HEK293 (cell line): ENCODE data around the gene FFAR4.
A peak's percentile ranks its signal among the peaks of the same experiment; 100 is the strongest.

Experiments used
- CTCF ChIA-PET: fragments of 350-600 bp; formaldehyde crosslinking; extraction: SDS; loops from one replicate; lab custom pipeline; 2021; ENCODE audit warnings: antibody characterized with exemption; lab: Yijun Ruan, JAX
- POLR2A ChIA-PET: fragments of 300-600 bp; formaldehyde crosslinking; extraction: SDS; loops from one replicate; lab custom pipeline; 2020; ENCODE audit warnings: antibody characterized with exemption, inconsistent platforms; lab: Yijun Ruan, JAX
- H3K27ac ChIP-seq: fragments of 200-500 bp; sonication (Bioruptor generic); 2 replicates; pipeline ENCODE4 v1.5.1; 2014; ENCODE audit warnings: low read depth, low read length, control low read depth, inconsistent platforms; ENCODE audit errors: extremely low read depth
- H3K36me3 ChIP-seq, 2 experiments: fragments of 200-500 bp in 1 of 2; sonication (Bioruptor generic) in 1 of 2; 1 replicate in 1 of 2; 2 replicates in 1 of 2; pipeline ENCODE4 v1.5.1; 2014 to 2017; ENCODE audit warnings: inconsistent platforms in 2 of 2, low read length in 2 of 2; ENCODE audit not compliant: control insufficient read depth in 2 of 2, insufficient read depth in 1 of 2
- H3K4me1 ChIP-seq: fragments of 200-500 bp; sonication (Bioruptor generic); 2 replicates; pipeline ENCODE4 v1.5.1; 2014; ENCODE audit warnings: mild to moderate bottlenecking, low read length, inconsistent platforms; ENCODE audit not compliant: control insufficient read depth, insufficient read depth
- H3K4me3 ChIP-seq: 2 replicates; pipeline ENCODE4 v1.5.1; 2011; ENCODE audit warnings: low read depth, mild to moderate bottlenecking, control low read depth, low read length, moderate library complexity
- H3K9me3 ChIP-seq: fragments of 200-500 bp; sonication (Bioruptor generic); 2 replicates; pipeline ENCODE4 v1.5.1; 2014; ENCODE audit warnings: low read depth, low read length, inconsistent platforms; ENCODE audit not compliant: control insufficient read depth, insufficient read depth
- GFI1B ChIP-seq: fragments of 450-650 bp; formaldehyde crosslinking; IDR thresholded peaks from 2 replicates; pipeline ENCODE4 v1.5.1; 2016; ENCODE audit warnings: missing biosample characterization, missing genetic modification characterization
- HOXA7 ChIP-seq: sonication (generic); formaldehyde crosslinking; IDR thresholded peaks from 2 replicates; pipeline ENCODE4 v1.8.1; 2022; ENCODE audit warnings: missing genetic modification reagents, borderline replicate concordance
- KLF9 ChIP-seq: fragments of 450-650 bp; formaldehyde crosslinking; IDR thresholded peaks from 2 replicates; pipeline ENCODE4 v1.5.1; 2016; ENCODE audit warnings: missing biosample characterization, missing genetic modification characterization, low read depth
- SCRT2 ChIP-seq: fragments of 450-650 bp; formaldehyde crosslinking; IDR thresholded peaks from 2 replicates; pipeline ENCODE4 v1.5.1; 2016; ENCODE audit warnings: missing biosample characterization, missing genetic modification characterization
- SP2 ChIP-seq: fragments of 450-650 bp; formaldehyde crosslinking; IDR thresholded peaks from 2 replicates; pipeline ENCODE4 v1.5.1; 2016; ENCODE audit warnings: missing biosample characterization, missing genetic modification characterization
- YY1 ChIP-seq: fragments of 450-650 bp; formaldehyde crosslinking; IDR thresholded peaks from 2 replicates; pipeline ENCODE4 v1.5.1; 2018; ENCODE audit warnings: missing biosample characterization, missing genetic modification characterization
- ZNF169 ChIP-seq: fragments of 450-650 bp; formaldehyde crosslinking; IDR thresholded peaks from 2 replicates; pipeline ENCODE4 v1.5.1; 2016; ENCODE audit warnings: missing biosample characterization, missing genetic modification characterization
- ZNF24 ChIP-seq: fragments of 450-650 bp; formaldehyde crosslinking; IDR thresholded peaks from 2 replicates; pipeline ENCODE4 v1.5.1; 2016; ENCODE audit warnings: missing biosample characterization, missing genetic modification characterization
- ZNF350 ChIP-seq: fragments of 450-650 bp; formaldehyde crosslinking; IDR thresholded peaks from 2 replicates; pipeline ENCODE4 v1.5.0; 2017; ENCODE audit warnings: missing biosample characterization, mild to moderate bottlenecking, missing genetic modification characterization
- ZNF394 ChIP-seq: fragments of 450-650 bp; formaldehyde crosslinking; IDR thresholded peaks from 2 replicates; pipeline ENCODE4 v1.5.1; 2016; ENCODE audit warnings: missing biosample characterization, missing genetic modification characterization, mild to moderate bottlenecking, moderate library complexity, borderline replicate concordance
- ZNF423 ChIP-seq: fragments of 450-650 bp; formaldehyde crosslinking; IDR thresholded peaks from 2 replicates; pipeline ENCODE4 v1.5.1; 2016; ENCODE audit warnings: missing biosample characterization, missing genetic modification characterization
- ZNF704 ChIP-seq: fragments of 450-650 bp; formaldehyde crosslinking; IDR thresholded peaks from 2 replicates; pipeline ENCODE4 v1.5.1; 2016; ENCODE audit warnings: missing biosample characterization, missing genetic modification characterization
- ZNF768 ChIP-seq: fragments of 450-650 bp; formaldehyde crosslinking; IDR thresholded peaks from 2 replicates; pipeline ENCODE4 v1.5.1; 2018; ENCODE audit warnings: missing biosample characterization, mild to moderate bottlenecking, missing genetic modification characterization
- ZNF791 ChIP-seq: fragments of 450-650 bp; formaldehyde crosslinking; IDR thresholded peaks from 2 replicates; pipeline ENCODE4 v1.5.1; 2016; ENCODE audit warnings: missing biosample characterization, missing genetic modification characterization
- TF ChIP-seq, protein P1 (sequence below): fragments of 450-650 bp; formaldehyde crosslinking; IDR thresholded peaks from 2 replicates; pipeline ENCODE4 v1.5.1; 2017; ENCODE audit warnings: missing biosample characterization, missing genetic modification characterization
- TF ChIP-seq, protein P2 (sequence below): fragments of 450-650 bp; formaldehyde crosslinking; IDR thresholded peaks from 2 replicates; pipeline ENCODE4 v1.5.1; 2016; ENCODE audit warnings: missing biosample characterization, missing genetic modification characterization
- TF ChIP-seq, protein P3 (sequence below): fragments of 450-650 bp; formaldehyde crosslinking; IDR thresholded peaks from 2 replicates; pipeline ENCODE4 v1.5.1; 2016; ENCODE audit warnings: missing biosample characterization, missing genetic modification characterization, low read depth
- TF ChIP-seq, protein P4 (sequence below): fragments of 450-650 bp; formaldehyde crosslinking; IDR thresholded peaks from 2 replicates; pipeline ENCODE4 v1.5.1; 2016; ENCODE audit warnings: missing biosample characterization, missing genetic modification characterization, low read depth

FFAR4 gene

GRCh38 chr10:93600446-93601145 is 34.1 kb downstream of the FFAR4 start:
- POLR2A ChIA-PET = no interaction called here
- CTCF ChIA-PET = no interaction called here
- 0 out of 2 replicates have a peak overlapping the region, but pooled peaks have one; percentile 3 for H3K4me3 ChIP-seq
- no peaks in the 10 kb centered on the region for H3K4me1 ChIP-seq
- H3K36me3 ChIP-seq = no peaks in the 10 kb centered on the region
- no peak for TF ChIP-seq ZNF24
- no peak for TF ChIP-seq SP2 (tag by site-specific recombination)
- TF ChIP-seq, protein P1, sequence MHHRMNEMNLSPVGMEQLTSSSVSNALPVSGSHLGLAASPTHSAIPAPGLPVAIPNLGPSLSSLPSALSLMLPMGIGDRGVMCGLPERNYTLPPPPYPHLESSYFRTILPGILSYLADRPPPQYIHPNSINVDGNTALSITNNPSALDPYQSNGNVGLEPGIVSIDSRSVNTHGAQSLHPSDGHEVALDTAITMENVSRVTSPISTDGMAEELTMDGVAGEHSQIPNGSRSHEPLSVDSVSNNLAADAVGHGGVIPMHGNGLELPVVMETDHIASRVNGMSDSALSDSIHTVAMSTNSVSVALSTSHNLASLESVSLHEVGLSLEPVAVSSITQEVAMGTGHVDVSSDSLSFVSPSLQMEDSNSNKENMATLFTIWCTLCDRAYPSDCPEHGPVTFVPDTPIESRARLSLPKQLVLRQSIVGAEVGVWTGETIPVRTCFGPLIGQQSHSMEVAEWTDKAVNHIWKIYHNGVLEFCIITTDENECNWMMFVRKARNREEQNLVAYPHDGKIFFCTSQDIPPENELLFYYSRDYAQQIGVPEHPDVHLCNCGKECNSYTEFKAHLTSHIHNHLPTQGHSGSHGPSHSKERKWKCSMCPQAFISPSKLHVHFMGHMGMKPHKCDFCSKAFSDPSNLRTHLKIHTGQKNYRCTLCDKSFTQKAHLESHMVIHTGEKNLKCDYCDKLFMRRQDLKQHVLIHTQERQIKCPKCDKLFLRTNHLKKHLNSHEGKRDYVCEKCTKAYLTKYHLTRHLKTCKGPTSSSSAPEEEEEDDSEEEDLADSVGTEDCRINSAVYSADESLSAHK (tag by site-specific recombination) = no peak
- no peak for TF ChIP-seq HOXA7 (CRISPR knock-in tag)
- TF ChIP-seq YY1 (tag by site-specific recombination) = no peak
- TF ChIP-seq ZNF768 (tag by site-specific recombination) = no peak
- TF ChIP-seq SCRT2 = no peak
- TF ChIP-seq ZNF350 (tag by site-specific recombination) = no peak
- no peak for TF ChIP-seq ZNF423 (tag by site-specific recombination)
- no peak for TF ChIP-seq ZNF704 (tag by site-specific recombination)
- no peak for TF ChIP-seq ZNF394 (tag by site-specific recombination)
- TF ChIP-seq, protein P2, sequence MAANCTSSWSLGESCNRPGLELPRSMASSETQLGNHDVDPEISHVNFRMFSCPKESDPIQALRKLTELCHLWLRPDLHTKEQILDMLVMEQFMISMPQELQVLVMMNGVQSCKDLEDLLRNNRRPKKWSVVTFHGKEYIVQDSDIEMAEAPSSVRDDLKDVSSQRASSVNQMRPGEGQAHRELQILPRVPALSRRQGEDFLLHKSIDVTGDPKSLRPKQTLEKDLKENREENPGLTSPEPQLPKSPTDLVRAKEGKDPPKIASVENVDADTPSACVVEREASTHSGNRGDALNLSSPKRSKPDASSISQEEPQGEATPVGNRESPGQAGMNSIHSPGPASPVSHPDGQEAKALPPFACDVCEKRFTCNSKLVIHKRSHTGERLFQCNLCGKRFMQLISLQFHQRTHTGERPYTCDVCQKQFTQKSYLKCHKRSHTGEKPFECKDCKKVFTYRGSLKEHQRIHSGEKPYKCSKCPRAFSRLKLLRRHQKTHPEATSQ (tag by site-specific recombination) = no peak
- no peak for TF ChIP-seq ZNF791 (tag by site-specific recombination)
- H3K9me3 ChIP-seq = no peaks in the 10 kb centered on the region
- no peak overlapping the region for H3K27ac ChIP-seq

- TF ChIP-seq ZNF768 (tag by site-specific recombination) = no peak
- no peak for TF ChIP-seq ZNF169 (tag by site-specific recombination)
- TF ChIP-seq GFI1B (tag by site-specific recombination) = no peak
- TF ChIP-seq, protein P3, sequence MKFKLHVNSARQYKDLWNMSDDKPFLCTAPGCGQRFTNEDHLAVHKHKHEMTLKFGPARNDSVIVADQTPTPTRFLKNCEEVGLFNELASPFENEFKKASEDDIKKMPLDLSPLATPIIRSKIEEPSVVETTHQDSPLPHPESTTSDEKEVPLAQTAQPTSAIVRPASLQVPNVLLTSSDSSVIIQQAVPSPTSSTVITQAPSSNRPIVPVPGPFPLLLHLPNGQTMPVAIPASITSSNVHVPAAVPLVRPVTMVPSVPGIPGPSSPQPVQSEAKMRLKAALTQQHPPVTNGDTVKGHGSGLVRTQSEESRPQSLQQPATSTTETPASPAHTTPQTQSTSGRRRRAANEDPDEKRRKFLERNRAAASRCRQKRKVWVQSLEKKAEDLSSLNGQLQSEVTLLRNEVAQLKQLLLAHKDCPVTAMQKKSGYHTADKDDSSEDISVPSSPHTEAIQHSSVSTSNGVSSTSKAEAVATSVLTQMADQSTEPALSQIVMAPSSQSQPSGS = no peak
- TF ChIP-seq KLF9 (tag by site-specific recombination) = no peak
- TF ChIP-seq, protein P4, sequence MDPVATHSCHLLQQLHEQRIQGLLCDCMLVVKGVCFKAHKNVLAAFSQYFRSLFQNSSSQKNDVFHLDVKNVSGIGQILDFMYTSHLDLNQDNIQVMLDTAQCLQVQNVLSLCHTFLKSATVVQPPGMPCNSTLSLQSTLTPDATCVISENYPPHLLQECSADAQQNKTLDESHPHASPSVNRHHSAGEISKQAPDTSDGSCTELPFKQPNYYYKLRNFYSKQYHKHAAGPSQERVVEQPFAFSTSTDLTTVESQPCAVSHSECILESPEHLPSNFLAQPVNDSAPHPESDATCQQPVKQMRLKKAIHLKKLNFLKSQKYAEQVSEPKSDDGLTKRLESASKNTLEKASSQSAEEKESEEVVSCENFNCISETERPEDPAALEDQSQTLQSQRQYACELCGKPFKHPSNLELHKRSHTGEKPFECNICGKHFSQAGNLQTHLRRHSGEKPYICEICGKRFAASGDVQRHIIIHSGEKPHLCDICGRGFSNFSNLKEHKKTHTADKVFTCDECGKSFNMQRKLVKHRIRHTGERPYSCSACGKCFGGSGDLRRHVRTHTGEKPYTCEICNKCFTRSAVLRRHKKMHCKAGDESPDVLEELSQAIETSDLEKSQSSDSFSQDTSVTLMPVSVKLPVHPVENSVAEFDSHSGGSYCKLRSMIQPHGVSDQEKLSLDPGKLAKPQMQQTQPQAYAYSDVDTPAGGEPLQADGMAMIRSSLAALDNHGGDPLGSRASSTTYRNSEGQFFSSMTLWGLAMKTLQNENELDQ (tag by site-specific recombination) = no peak
- no peak within 1 kb of the TSS; the same call in 1 of the 2 replicates for H3K27ac ChIP-seq
- H3K36me3 ChIP-seq = no peaks in the 10 kb centered on the region
- ChIA-PET CTCF (no interaction called here), POLR2A (no interaction called here)
- no peaks in the 10 kb centered on the region for H3K4me1 ChIP-seq
- no peaks in the 10 kb centered on the region for H3K9me3 ChIP-seq
- H3K4me3 ChIP-seq = peak within 1 kb of the TSS; percentile 28
Observed at GRCh38 chr10:93601146-93601773, 34.8 kb downstream of the FFAR4 start, which contains the start of gene RBP4. Gene RBP4 (minus strand): TSS chr10:93601235. CDS start chr10:93601028, 207 bp downstream.
